Osteoblast (primary cell): ENCODE results near the gene XYLT1. TPM values are rescaled to one million over a fixed set of nuclear protein-coding genes. Genes with fewer than 3 reads are reported as not detected.
A peak's percentile ranks its signal among the peaks of the same experiment; 100 is the strongest.

ENCODE experiments used
- DNase-seq: peaks from one replicate; pipeline ENCODE4 v3.0.0; 2011; ENCODE audit warnings: low spot score, mixed read lengths; ENCODE audit not compliant: insufficient read length; ENCODE audit errors: missing footprints
- H2AFZ ChIP-seq: 2 replicates; pipeline ENCODE4 v1.6.0; 2011; ENCODE audit warnings: mild to moderate bottlenecking, low read length
- H3K27ac ChIP-seq: 2 replicates; pipeline ENCODE4 v1.5.1; 2011; ENCODE audit warnings: mild to moderate bottlenecking, low read depth, low read length, moderate library complexity
- H3K27me3 ChIP-seq: 2 replicates; pipeline ENCODE4 v1.6.0; 2012; ENCODE audit warnings: mild to moderate bottlenecking, control low read depth, inconsistent platforms, low read length, moderate library complexity; ENCODE audit not compliant: insufficient read depth
- H3K36me3 ChIP-seq: 2 replicates; pipeline ENCODE4 v1.5.1; 2011; ENCODE audit warnings: mild to moderate bottlenecking, low read length, control low read depth, moderate library complexity; ENCODE audit not compliant: insufficient read depth
- H3K4me1 ChIP-seq: 2 replicates; pipeline ENCODE4 v1.5.1; 2011; ENCODE audit warnings: mild to moderate bottlenecking, low read length, control low read depth, moderate library complexity; ENCODE audit not compliant: insufficient read depth
- H3K4me2 ChIP-seq: 2 replicates; pipeline ENCODE4 v1.6.0; 2011; ENCODE audit warnings: mild to moderate bottlenecking, low read length; ENCODE audit not compliant: insufficient read depth
- H3K4me3 ChIP-seq: fragments of 200-600 bp; sonication (generic); 3 replicates; pipeline ENCODE4 v1.5.1; 2012; ENCODE audit warnings: mild to moderate bottlenecking, low read length, inconsistent platforms; ENCODE audit not compliant: insufficient read depth
- H3K79me2 ChIP-seq: 2 replicates; pipeline ENCODE4 v1.6.0; 2012; ENCODE audit warnings: mild to moderate bottlenecking, low read length, control low read depth, inconsistent platforms; ENCODE audit not compliant: insufficient read depth
- H3K9me3 ChIP-seq: 2 replicates; pipeline ENCODE4 v1.5.1; 2011; ENCODE audit warnings: low read depth, low read length, control low read depth
- H4K20me1 ChIP-seq: 2 replicates; pipeline ENCODE4 v1.6.0; 2012; ENCODE audit warnings: mild to moderate bottlenecking, low read length, control low read depth; ENCODE audit not compliant: insufficient read depth
- total RNA-seq: library from RNA; depleted of rRNA; stranded (reverse); fragments of >200 nt; gene quantifications from 2 replicates; pipeline ENCODE4 v1.2.3, GENCODE V29; 2012
- TF ChIP-seq, protein P1 (sequence below): IDR thresholded peaks from 2 replicates; pipeline ENCODE4 v1.5.1; 2011; ENCODE audit warnings: mild to moderate bottlenecking, low read depth, low read length, moderate library complexity; ENCODE audit errors: extremely low read depth

The XYLT1 gene
- total RNA-seq, 1 donor, result 43.4 TPM

DNA sequence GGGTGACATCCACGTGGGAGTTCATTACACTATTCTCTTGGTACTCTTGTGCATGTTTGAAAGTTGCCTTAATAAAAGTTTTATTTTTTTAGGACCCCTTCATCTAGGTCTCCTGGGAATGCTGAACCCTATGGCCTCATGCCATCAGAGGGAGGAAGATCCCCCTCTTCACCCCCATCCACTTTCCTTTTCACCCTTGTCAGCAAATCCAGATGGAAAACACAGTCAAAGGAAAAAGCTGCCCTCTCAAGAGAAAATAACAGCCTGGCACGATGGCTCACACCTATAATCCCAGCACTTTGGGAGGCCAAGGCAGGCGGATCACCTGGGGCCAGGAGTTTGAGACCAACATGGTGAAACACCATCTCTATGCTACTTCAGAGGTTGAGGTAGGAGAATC is 274.2 kb downstream of the XYLT1 start:
- H4K20me1 ChIP-seq, result peaks cover 7% of the 10 kb centered on the region

DNA sequence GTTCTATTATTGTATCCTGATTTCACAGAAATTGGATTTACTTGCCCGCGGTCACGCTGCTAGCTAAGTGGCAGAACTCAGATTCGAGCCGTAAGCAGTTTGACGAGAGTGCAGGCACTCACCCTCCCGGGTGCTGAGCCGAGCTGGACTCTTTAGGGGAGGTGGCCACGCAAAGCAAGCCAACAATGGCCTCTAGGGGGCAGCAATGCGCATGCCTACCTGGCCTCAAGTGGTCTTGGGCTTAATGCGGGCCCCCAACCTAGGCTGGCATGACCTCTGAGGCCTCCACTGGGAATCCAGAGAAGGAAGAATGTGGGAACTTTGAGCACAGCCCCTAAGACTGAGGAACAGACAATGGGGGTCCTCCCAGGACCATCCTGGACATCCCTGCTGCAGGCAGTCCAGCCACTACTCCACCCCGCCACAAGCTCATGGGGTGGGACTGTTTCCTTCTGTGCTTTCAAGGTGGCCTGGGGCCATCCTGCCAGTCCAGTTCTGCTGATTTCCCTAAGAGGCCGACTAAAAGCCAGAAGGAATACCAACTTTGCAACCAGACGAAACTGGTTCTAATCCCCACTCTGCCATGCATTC is 276.5 kb downstream of the XYLT1 start:
- H3K79me2 ChIP-seq, result no peaks in the 10 kb centered on the region
- H2AFZ ChIP-seq, result no peak overlapping the region
- TF ChIP-seq, protein P1, sequence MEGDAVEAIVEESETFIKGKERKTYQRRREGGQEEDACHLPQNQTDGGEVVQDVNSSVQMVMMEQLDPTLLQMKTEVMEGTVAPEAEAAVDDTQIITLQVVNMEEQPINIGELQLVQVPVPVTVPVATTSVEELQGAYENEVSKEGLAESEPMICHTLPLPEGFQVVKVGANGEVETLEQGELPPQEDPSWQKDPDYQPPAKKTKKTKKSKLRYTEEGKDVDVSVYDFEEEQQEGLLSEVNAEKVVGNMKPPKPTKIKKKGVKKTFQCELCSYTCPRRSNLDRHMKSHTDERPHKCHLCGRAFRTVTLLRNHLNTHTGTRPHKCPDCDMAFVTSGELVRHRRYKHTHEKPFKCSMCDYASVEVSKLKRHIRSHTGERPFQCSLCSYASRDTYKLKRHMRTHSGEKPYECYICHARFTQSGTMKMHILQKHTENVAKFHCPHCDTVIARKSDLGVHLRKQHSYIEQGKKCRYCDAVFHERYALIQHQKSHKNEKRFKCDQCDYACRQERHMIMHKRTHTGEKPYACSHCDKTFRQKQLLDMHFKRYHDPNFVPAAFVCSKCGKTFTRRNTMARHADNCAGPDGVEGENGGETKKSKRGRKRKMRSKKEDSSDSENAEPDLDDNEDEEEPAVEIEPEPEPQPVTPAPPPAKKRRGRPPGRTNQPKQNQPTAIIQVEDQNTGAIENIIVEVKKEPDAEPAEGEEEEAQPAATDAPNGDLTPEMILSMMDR, result peak; percentile 68
- no peak overlapping the region for H3K27ac ChIP-seq
- H3K4me1 ChIP-seq, result no peaks in the 10 kb centered on the region
- no peaks in the 10 kb centered on the region for H3K27me3 ChIP-seq
- H3K4me2 ChIP-seq, result no peak overlapping the region
- no peak overlapping the region for H3K4me3 ChIP-seq
- peaks cover 10% of the 10 kb centered on the region for H4K20me1 ChIP-seq
- H3K36me3 ChIP-seq, result peaks cover 19% of the 10 kb centered on the region
- no peaks in the 10 kb centered on the region for H3K9me3 ChIP-seq
- peak; percentile 58 for DNase-seq

More for the DNA sequence above, 274.2 kb downstream of the XYLT1 start:
- Histone ChIP-seq H3K79me2 (no peaks in the 10 kb centered on the region), H2AFZ (no peak overlapping the region), H3K9me3 (no peaks in the 10 kb centered on the region), H3K27me3 (no peaks in the 10 kb centered on the region), H3K4me2 (no peak overlapping the region), H3K4me3 (no peak overlapping the region), H3K36me3 (peaks cover 18% of the 10 kb centered on the region), H3K4me1 (no peaks in the 10 kb centered on the region), H3K27ac (no peak overlapping the region)
- TF ChIP-seq, protein P1, result no peak
- DNase-seq, result no peak

DNA sequence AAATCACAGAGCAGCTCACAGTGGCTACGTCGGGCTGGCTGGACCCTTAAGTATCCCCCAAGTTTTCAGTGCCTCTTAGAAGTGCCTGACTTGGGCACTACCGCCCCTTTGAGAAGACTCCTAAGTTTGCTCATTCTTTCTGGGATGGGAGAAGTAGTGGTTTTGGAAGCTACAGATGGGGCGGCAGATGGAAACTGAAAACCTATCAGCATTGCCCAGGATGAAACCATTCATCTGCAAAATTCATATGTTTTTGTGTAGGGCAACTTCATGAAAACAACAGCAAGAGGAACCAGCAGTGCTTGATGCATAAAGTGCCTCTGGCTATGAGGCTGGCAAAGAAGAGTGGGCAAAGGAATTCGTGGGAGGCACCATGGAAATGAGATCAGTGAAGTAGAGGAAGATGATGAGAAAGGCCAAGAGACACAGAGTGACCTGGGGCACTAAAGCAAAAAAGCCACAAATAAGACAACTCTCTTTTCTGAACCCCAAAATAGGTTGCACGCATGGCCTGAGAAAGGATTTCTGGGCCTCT is 277.1 kb downstream of the XYLT1 start:
- no peak overlapping the region for H3K27ac ChIP-seq
- H3K9me3 ChIP-seq, result no peaks in the 10 kb centered on the region
- no peak overlapping the region for H3K4me3 ChIP-seq
- H3K79me2 ChIP-seq, result no peaks in the 10 kb centered on the region
- peaks cover 10% of the 10 kb centered on the region for H4K20me1 ChIP-seq
- no peak overlapping the region for H2AFZ ChIP-seq
- H3K4me2 ChIP-seq, result no peak overlapping the region
- H3K4me1 ChIP-seq, result no peaks in the 10 kb centered on the region
- H3K36me3 ChIP-seq, result peaks cover 16% of the 10 kb centered on the region
- DNase-seq, result no peak
- no peaks in the 10 kb centered on the region for H3K27me3 ChIP-seq
- TF ChIP-seq, protein P1, result no peak

DNA sequence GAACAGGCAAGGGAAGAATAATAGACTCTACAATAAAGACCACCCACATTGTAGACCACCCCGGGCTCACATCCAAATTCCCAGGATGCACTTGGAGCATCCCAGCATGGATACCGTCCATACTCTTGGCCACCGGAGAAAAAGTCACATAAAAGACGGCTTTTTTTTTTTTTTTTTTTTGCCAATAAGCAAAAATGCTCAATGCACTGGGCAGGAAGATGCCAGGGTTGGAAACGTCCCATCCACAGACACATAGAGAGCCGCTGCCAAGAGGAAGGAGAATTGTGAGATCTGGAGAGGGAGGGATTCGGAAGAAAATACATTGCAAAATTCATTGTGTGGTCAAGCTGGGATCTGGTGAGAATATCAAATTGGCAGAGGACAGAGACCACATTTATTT is 286.7 kb downstream of the XYLT1 start:
- H3K4me1 ChIP-seq, result no peaks in the 10 kb centered on the region
- DNase-seq, result no peak
- no peak overlapping the region for H3K4me2 ChIP-seq
- H2AFZ ChIP-seq, result no peak overlapping the region
- H3K27me3 ChIP-seq, result no peaks in the 10 kb centered on the region
- H3K9me3 ChIP-seq, result no peaks in the 10 kb centered on the region
- H3K36me3 ChIP-seq, result no peaks in the 10 kb centered on the region
- no peaks in the 10 kb centered on the region for H3K79me2 ChIP-seq
- no peak overlapping the region for H3K4me3 ChIP-seq
- TF ChIP-seq, protein P1, result no peak
- H3K27ac ChIP-seq, result no peak overlapping the region
- H4K20me1 ChIP-seq, result peaks cover 4% of the 10 kb centered on the region
